Stimulated activated CD4-positive, alpha-beta T cell treated with anti-CD3 and anti-CD28 coated beads, Interleukin-4, amount 100 ng/mL, for 24 hours (primary cell): ENCODE data around the gene STAG1.
"Not testable (repeated sequence)": the region's sequence is repeated elsewhere in the genome, so short reads cannot be mapped to it uniquely, and the experiment has no call there.

Experiments used
- DNase-seq: peaks from one replicate; pipeline ENCODE4 v3.0.0-alpha.2; 2020

STAG1 gene

DNA sequence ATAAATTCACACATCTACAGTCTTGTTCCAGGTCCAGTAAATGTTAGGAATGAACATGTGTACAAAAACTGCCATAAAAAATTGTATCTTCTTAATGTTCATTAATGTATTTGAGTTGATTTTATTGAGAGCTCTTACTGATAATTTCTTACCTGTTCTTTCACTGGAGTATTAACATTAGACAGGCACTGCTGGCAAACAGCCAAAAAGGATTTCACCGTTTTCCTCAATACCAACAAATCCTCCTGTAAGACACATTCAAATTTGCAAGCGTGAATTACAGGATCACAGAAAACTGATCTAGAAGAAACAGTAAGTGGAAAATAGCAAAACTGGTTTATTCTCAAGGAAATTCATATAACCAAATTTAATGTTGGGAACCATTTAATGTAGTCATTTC, 374.7 kb downstream of the STAG1 start:
- DNase-seq: no peak

DNA sequence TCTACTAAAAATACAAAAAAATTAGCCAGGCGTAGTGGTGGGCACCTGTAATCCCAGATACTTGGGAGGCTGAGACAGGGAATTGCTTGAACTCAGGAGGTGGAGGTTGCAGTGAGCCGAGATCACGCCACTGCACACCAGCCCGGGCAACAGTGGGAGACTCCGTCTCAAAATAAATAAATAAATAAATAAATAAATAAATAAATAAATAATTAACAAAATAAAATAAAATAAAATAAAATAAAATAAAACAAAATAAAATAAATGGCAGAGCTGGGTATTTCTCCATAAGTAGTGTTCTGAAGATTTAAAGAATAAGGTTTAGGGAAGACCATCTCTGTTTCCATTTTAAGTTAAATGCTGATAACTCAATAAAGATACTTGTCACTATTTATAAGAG, 376.4 kb downstream of the STAG1 start:
- not testable (repeated sequence) for DNase-seq

DNA sequence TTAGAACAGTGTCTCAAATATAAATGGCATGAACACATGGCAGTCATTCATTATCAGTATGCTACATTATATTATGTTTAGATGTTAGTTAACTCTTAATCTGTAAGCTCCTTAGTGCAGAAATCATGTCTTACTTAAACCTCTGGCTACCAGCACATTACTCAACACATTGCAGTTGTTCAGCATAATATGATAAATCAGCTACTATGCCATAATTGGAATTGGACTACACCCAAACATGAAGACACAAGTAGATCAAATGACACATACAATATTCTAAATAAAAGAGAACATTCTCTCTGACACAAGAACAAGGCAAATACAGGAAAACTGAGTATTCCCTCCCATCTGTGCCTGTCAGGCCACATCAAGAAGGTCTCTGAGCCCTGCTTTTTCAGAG, 385.9 kb downstream of the STAG1 start:
- DNase-seq: no peak

DNA sequence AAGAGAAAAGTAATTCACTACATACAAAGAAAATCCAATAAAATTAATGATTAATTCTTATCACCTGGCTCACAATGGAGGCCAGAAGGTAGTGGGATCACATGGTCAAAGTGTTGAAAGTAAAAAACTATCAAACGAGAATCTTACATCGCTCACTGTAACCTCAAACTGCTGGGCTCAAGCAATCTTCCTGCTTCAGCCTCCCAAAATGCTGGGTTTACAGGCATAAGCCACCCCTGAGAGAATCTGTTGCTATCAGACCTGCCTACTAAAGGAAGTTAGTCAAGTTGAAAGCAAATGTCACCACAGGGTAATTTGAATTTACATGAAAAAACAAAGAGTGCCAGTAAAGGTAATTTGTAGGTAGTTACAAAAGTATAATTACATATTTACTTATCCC, 398.7 kb downstream of the STAG1 start:
- no peak for DNase-seq

DNA sequence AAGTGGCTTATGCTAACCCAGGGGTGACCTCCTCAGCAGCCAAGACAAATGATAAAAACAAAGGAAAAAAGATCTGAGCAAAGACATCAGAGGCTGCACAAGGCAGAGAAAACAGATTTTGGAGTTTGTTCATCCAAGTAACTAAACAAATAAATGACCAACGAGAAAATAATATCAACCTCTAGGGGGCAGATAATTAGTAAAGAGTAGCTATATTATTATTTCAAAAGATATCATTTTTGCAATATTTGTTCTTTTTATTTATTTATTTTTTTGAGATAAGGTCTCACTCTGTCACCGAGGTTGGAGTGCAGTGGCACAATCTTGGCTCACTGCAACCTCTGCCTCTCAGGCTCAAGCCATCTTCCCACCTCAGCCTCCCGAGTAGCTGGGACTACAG, 400.3 kb downstream of the STAG1 start:
- DNase-seq: no peak

DNA sequence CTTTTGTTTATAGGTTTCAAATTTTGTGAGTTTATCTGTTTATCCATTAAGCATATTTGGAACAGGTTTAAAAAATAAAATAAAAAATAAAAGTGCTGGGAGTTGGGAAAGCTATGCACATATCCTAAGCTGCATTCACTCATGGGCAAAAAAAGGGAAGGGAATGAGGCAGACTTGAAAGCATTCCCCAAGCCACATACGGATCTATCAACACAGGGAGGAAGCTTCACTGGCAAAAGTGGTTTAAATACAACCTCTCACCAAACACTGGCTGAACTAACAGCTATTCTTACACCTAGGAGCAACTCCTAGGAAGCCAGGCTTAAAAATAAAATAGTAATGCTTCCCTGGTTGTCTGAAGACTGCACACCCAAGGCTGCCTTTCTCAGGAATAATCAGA, 400.8 kb downstream of the STAG1 start:
- DNase-seq: no peak

DNA sequence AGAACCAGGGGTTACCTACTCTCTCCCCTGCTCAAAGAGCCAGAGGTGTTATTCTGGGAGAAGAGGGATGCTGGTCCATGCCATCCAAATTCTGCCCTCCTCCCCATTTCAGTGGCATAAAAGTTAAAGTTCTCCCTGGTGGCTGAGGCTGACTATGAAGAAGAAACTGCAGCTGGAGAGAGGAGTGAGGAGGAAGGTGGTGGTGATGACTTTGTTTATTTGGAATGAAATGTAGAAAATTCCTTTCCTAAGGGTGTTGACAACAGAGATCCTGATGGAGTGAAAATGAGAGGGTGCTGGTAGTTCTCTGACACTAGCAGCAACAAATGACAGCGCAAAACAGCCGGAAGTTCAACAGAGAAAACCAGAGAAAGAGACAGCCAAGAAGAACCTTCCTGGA, 401.6 kb downstream of the STAG1 start:
- DNase-seq: no peak

DNA sequence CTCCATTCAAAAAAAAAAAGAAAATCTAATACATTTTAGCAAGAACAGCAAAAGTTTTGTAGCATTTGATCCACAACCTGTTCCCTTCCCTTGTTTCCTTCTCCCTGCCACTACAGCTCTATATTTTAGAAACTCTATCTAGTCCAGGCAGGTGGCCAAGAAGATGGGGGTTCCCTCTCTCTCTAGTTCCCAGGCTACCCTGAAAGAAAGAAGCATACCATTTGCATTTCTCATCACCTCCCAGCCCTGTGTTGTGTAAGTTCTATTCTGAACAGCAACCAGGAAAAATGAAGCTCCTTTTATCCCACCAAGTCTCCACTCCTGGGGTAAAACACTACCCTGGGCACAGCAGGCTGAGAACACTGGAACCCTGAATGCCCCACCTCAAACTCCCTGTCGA, 402.0 kb downstream of the STAG1 start:
- DNase-seq: no peak

DNA sequence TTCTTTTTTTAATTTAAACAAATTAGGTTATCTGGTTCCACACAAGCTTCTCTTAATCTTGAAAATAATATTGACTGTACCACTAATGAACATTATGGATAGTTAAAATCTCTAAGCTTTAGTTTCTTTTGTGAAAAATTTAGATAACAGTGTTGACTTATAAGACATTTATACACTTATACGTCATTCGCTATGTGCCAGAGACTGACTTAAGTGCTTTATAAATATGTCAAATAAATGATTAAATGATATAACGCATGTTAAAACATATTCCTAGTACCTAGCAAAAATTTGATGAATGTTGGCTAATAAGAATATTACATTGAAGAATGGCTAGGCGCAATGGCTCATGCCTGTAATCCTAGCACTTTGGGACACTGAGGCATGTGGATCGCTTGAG, 405.7 kb downstream of the STAG1 start:
- no peak for DNase-seq

DNA sequence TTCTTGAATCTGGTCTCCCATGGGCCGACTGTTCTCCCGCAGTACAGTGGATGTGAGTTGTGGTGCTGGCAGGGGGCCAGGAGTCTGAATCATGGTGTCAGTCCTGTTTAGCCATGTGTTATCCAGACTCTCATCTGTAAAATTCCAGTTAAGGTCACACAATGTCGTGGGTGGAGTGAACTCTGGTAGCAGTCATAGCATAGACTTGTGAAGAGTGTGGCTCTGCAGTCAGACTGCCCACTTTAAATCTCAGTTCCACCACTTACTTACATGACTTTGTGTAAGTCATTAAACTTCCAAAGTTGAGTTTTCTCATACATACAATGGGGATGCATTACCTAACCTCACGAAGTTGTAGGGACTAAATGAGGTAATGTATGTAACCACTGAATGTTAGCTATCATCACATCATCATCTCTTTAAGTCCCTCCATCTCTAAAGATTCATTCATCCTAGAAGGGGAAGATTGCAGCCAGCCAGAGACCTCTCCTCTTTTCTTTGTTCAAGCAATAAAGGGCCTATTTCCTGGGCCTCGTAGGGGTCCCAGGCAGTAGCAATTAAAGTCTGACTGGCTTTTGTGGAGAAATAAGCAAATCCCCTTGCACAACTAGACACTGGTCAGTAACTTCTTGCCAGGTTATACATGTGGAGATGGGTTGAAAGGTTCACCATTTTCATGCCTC, 408.2 kb downstream of the STAG1 start:
- DNase-seq: no peak

DNA sequence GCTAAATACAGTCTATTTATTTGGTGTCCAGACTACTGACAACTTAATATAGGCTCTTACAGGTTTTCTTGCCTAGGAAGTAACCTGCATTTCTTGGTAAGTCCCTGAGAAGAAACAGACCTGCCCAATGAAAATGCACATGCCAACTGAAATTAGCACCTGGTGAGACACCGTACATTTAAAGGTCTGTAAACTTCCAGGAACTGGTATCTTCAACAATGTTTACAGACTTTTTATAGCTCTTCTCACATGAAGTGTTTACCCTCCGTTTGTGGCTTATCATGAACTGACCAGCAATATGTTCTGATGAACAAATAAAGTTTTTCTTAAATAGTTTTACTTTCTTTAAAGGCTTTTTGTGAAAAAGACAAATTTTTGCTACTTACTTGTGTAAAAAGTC, 408.7 kb downstream of the STAG1 start:
- no peak for DNase-seq

DNA sequence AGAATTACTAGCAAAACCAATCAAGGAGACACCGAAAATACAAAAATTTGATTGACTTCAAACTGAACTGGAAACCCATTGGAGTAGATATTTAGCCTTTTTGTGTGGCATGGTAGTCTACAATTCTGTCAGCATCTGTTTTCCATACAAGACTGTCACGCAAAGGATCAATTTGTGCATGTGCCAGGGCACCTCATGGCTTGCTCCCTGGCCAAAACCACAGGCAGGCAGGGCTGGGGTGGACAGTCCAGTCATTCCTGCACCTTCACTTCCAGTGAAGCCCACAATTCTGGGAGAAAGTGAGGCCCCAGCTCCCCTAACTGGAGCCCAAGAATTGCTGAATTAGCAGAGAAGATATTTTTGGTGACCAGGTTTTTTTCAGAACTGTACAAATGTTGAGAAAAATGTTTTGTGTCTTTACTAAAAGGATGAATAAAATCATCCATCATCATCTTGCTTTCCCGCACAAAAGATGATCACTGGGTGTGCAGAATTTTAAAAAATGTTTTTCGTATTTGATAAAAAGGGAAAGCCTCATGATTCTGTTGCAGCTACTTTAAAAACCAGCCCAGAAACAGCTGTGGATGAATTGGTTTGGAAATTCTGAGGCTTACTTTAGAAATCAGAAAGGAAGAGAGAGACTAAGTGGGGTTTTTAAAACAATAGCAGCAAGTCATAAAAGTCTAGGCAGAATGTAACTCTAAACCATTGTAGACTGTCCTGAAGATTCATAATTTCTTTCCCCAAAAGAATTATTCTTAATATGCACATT, 415.7 kb downstream of the STAG1 start:
- no peak for DNase-seq

DNA sequence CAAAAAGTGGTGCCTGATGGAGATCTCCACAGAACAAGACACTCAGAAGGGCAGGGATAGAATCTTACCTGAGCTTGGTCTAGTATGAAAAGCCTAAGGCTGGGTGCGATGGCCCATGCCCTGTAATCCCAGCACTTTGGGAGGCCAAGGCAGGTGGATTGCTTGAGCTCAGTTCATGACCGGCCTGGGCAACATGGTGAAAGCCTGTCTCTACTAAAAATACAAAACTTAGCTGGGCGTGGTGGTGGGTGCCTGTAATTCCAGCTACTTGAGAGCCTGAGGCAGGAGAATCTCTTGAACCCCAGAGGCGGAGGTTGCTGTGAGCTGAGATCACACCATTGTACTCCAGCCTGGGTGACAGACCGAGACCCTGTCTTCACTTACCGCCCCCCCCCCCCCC, 417.5 kb downstream of the STAG1 start:
- DNase-seq: not testable (repeated sequence)

DNA sequence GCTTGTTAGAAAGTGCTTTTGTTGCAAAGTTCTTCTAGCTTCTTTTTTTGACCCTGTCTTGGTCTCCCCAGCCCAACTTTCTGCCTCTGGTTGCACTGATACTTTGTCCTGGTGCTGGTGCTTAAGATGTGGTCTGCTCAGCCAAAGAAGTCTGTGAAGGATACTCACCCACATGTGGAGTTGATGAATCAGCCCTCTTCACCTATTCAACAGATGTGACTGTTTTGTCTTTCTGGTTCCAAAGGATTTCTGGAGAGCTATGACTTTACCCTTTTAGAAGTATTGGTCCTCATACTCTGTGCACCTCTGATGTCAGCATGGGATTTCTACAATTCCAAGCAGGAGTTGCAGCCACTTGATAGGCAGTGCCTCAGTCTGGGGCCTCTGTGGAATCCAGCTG, 418.0 kb downstream of the STAG1 start:
- DNase-seq: no peak

DNA sequence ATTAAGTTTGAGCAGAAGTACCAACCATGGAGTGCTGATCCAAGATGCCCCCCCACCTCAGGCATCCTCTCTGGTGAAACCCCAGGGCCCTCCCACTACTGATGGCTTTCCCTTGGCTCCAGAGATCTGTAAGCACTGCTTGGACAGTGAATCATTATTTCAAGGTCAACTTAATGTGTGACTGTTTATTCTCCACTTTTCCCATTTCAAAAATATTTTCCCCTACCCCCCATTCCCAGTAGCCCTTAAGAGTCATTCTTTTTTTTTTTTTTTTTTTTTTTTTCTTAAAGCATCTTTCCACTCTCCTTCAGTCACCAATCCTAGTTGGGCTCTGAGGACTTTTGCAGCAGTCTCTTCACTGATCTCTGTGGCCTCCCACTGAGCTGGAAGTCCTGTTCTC, 419.4 kb downstream of the STAG1 start:
- no peak for DNase-seq

DNA sequence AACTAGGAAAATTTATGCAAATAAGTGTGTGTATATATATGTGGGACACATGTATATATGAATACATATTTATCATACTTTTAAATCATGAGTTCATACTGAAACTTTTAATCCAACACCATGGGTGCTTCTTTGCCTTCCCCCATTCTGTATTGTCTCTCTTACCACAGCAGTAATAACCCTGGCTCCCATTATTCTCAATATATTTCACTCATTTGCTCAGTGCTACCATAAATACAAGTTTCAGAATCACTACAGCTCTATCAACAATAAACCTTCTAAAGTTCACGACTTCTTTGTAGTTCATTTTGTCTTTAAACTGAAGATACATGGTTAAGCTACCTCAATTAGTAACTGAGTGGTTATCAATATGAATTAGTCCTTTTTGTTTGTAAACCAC, 419.9 kb downstream of the STAG1 start:
- no peak for DNase-seq

DNA sequence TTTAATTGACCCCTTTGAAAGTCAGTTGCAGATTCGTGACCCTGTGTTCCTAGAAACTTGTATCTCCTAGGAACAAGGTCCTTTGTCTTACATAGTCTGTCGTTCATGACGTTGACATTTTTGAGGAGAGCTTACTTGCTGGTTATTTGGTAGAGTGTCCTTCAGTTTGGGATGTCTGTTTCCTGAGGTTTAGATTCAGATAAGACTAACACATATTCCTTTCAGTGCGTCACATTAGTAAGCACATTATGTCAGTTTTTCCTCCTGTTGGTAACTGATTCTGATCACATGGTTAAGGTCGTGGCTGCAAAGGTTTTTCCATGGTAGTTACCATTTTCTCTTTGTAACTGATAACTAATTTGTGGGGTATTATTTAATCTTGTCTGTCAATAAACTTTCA, 421.3 kb downstream of the STAG1 start:
- no peak for DNase-seq

DNA sequence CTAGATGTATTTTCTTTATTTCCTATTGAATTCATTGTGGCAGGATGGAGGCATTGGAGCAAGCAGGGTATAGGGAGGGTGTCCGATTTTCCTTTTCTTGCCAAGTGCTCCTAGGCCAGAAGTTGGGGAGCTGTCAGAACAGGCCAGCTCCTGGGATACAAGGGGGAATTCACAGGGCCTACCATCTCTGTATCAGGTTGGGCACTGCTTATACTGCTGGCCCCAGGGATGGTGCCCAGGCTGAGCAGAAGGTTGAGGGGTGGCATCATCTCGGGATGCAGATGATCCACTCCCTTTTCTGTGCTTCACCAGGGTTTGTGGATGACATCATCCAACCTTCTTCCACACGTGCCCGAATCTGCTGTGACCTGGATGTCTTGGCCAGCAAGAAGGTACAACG, 422.6 kb downstream of the STAG1 start:
- DNase-seq: no peak

DNA sequence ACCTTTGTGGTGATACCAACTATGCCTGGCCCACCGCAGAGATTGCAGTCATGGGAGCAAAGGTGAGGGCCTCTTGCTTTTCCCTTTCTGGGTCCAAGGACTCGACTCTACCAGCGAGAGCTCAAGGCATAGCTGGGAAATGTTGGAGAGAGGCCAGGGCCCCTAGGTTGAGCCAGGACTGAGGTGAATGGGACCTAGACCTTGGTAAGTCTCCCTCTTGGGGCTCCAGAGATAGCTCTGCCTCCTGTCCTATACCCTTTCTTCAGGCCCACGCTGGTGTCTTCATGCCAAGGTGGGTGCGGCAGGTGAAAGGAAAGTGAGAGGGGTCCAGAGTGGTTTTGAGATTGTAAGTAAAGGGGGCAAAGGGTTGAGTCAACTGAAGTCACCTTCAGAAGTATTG, 424.5 kb downstream of the STAG1 start:
- DNase-seq: no peak

DNA sequence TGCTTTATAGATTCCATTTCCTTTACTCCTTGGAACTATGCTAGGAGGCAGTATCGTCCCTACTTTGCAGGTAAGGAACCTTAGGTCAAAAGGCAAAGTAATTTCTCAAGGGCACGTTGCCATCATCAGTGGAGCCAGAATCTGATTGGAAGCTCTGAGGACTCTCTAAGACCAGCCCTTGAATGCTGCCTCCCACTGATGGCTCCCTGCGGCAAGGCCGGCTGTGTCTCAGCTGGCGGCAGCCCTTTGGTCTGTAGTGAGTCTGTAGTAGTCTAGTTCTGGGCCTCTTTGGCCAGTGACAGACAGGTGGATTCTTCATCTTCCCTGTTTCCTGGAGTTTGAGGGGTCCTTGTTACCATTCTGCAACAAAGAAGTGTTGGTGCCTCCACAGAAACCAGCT, 425.9 kb downstream of the STAG1 start:
- no peak for DNase-seq

DNA sequence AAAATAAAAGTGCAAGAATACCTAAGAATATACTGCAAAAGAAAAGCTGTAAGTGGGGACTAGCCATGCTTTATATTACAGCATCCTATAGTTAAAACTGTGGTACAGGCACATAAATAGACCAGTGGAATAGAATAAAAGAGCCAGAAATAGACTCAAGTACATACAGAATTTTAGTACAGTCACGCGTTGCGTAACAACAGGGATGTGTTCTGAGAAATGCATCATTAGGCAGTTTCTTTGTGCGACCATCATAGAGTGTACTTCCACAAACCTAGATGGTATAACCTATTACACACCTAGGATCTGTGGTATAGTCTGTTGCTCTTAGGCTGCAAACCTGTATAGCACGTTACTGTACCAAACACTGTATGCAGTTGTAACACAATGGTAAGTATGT, 440.2 kb downstream of the STAG1 start:
- DNase-seq: no peak

DNA sequence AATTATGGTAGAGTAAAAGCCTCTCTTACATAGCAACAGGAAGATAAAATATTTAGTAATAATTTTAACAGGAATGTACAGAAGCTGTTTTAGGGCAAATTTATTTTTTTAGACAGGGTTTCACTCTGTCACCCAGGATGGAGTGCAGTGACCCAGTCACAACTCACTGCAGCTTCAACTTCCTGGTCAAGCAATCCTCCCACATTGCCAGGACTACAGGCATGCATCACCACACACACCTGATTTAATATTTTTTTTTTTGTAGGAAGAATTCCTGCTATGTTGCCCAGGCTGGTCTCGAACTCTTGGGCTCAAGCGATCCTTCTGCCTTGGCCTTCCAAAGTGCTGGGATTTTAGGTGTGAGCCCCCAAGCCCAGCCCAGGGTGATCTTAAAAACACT, 440.9 kb downstream of the STAG1 start:
- no peak for DNase-seq

DNA sequence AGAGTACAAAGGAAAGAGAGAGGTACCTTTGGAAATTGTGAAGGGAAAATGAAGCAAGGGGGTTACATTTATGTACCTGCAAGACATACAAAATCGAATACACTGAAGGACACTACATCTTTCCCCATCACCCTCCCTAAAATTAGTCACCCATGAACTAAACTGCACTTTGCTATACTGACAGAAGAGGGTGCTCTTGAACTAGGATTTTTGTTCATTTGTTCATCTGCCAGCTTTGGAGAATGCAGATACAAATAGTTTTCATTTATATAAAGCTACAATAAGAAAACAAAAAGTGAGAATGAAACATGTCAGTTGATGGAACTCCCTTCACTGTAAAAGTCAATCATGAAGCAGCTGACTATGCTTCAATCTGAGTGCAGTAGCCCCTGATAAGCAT, 446.3 kb downstream of the STAG1 start:
- no peak for DNase-seq

DNA sequence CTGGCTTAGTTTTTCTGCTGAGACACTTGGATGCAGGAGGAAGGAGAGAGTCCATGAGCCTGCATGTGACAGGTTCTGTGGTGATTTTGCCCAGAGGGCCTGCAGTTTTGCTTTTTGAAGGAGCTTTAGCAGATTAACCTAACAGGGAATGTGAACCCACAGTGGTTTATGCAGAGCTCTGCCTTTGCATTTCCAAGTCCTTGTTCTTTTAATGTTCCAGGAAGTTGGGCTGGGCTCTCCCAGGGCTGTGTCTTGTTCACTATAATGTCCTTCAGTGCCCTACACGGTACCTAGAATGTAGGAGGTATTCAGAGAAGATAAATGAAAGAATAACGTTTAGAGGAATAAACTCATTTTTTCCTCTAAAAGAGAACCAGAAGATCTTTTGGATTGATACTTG, 451.7 kb downstream of the STAG1 start:
- DNase-seq: no peak

DNA sequence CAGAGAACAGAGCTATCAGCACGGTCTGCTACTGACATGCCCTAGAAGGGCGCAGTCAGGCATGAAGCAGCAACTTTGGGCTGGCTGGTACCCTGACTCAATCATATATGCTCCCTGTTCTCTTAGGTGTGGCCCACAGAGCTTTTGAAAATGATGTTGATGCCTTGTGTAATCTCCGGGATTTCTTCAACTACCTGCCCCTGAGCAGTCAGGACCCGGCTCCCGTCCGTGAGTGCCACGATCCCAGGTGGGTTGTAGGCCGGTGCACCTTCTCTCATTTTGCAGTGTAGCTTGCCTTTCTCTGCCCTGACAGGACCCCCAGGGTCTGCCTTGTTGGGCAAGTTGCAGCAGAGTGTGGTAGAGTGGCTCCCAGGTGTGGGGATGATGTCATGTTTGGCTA, 454.4 kb downstream of the STAG1 start:
- DNase-seq: no peak
